ENCODE measurements around the gene PCBP3. TPM values are rescaled to one million over a fixed set of nuclear protein-coding genes. Genes with fewer than 3 reads are reported as not detected.

PCBP3 gene
- total RNA-seq, 1 experiment from 2014 or later = 1.4 TPM

DNA sequence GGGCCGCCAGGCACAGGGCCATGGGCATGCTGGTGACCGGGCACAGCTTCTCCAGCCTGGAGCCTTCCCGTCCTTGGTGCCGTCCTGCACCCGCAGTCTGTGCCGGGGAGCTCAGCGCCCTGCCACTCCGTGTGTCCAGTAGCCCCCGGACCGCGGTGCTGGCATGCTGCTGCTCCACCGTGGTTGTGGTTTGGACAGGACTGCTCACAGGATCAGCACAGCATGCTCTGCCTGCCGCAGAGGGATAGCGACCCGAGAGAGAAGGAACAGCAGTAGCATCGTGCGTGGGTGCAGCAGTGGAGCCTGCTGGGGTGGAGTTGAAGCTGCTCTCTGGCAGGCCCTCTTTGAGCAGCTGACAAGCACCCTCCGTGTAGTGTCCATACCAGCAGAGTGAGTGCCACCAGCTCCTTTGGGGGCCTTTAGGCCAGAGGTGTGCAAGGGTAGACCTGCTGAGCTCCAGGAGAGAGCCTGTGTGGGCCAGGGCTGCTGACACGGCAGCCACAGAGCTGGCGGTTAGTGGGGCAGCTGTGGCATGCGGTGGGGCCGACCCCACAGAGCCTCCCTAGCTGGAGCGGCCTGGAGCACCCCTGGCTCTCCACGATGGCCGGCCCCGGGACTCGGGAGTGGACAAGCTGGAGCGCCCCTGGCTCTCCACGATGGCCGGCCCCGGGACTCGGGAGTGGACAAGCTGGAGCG, 6.4 kb upstream of the PCBP3 start:
- TF ChIP-seq, protein P1, sequence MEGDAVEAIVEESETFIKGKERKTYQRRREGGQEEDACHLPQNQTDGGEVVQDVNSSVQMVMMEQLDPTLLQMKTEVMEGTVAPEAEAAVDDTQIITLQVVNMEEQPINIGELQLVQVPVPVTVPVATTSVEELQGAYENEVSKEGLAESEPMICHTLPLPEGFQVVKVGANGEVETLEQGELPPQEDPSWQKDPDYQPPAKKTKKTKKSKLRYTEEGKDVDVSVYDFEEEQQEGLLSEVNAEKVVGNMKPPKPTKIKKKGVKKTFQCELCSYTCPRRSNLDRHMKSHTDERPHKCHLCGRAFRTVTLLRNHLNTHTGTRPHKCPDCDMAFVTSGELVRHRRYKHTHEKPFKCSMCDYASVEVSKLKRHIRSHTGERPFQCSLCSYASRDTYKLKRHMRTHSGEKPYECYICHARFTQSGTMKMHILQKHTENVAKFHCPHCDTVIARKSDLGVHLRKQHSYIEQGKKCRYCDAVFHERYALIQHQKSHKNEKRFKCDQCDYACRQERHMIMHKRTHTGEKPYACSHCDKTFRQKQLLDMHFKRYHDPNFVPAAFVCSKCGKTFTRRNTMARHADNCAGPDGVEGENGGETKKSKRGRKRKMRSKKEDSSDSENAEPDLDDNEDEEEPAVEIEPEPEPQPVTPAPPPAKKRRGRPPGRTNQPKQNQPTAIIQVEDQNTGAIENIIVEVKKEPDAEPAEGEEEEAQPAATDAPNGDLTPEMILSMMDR (IDR thresholded peaks at IDR 0.05; ENCODE audit: unreplicated experiment) = no peak
- intact Hi-C loops (cut with micrococcal nuclease; ENCODE audit: unreplicated experiment) = no loop called here

DNA sequence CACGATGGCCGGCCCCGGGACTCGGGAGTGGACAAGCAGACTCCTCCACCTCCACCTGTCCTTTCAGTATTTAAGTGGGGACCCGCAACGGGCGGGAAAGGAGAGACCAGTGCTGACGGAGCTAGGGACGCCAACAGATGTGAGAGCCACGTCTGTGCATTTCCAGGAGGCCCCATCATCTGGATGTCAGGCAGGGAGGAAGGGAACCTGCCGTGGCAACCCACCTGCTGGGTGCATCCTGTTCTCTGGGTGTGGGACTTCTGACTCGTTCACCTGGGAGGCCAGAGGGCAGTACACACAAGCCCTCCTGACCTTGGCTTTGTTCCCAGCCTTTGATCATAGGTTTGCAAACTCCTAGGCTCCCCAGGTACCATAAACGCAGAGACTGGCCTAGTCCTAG, 5.6 kb upstream of the PCBP3 start:
- H3K4me3 Mint-ChIP-seq (ENCODE audit: low read depth, unreplicated experiment) = no peak overlapping the region
- no peaks in the 10 kb centered on the region for H3K4me1 Mint-ChIP-seq (ENCODE audit: low read depth, unreplicated experiment)
- BruUV-seq (replicated peaks) = no TSS peak
- H3K36me3 Mint-ChIP-seq (ENCODE audit: insufficient read depth, unreplicated experiment) = no peaks in the 10 kb centered on the region
- DNase-seq = no peak
- TF ChIP-seq, protein P1 (IDR thresholded peaks at IDR 0.05; ENCODE audit: unreplicated experiment) = no peak
- intact Hi-C loops (cut with micrococcal nuclease; ENCODE audit: unreplicated experiment) = no loop called here
- peaks cover 10% of the 10 kb centered on the region for H3K27me3 Mint-ChIP-seq (ENCODE audit: unreplicated experiment)
- H3K27ac Mint-ChIP-seq (ENCODE audit: unreplicated experiment) = no peak overlapping the region
- no peaks in the 10 kb centered on the region for H3K9me3 Mint-ChIP-seq (ENCODE audit: low read depth, unreplicated experiment)
- CTCF ChIA-PET = no interaction called here

More for the DNA sequence above, 6.4 kb upstream of the PCBP3 start:
- Mint-ChIP-seq H3K27ac (ENCODE audit: unreplicated experiment) (no peak overlapping the region), H3K4me3 (ENCODE audit: low read depth, unreplicated experiment) (no peak overlapping the region), H3K27me3 (ENCODE audit: unreplicated experiment) (peaks cover 10% of the 10 kb centered on the region), H3K9me3 (ENCODE audit: low read depth, unreplicated experiment) (no peaks in the 10 kb centered on the region), H3K36me3 (ENCODE audit: insufficient read depth, unreplicated experiment) (no peaks in the 10 kb centered on the region), H3K4me1 (ENCODE audit: low read depth, unreplicated experiment) (no peaks in the 10 kb centered on the region)
- no TSS peak for BruUV-seq (replicated peaks)
- DNase-seq = no peak
- CTCF ChIA-PET = no interaction called here

DNA sequence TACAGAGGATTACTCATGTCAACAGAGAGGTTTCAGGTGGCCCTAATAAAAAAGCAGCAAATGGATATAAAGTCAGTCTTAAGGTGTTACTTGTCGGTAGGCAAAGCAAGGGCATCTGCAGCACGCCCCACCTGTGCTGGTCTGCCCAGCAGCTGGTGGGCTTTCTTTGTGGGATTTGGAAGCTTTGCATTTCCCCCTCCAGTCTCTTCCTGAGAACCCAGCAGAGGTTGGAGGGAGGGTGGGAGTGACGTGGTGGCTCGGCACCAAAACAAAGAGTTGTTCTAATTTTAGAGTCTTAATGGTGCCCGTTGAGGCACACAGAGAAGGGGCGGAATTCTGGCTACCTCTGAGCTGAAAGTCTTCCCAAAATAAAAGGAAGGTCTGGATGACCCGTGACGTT, 4.8 kb upstream of the PCBP3 start:
- TF ChIP-seq, protein P1 (IDR thresholded peaks at IDR 0.05; ENCODE audit: unreplicated experiment) = no peak
- Mint-ChIP-seq H3K36me3 (ENCODE audit: insufficient read depth, unreplicated experiment) (no peaks in the 10 kb centered on the region), H3K27me3 (ENCODE audit: unreplicated experiment) (peaks cover 10% of the 10 kb centered on the region), H3K27ac (ENCODE audit: unreplicated experiment) (no peak overlapping the region), H3K4me3 (ENCODE audit: low read depth, unreplicated experiment) (no peak overlapping the region), H3K9me3 (ENCODE audit: low read depth, unreplicated experiment) (no peaks in the 10 kb centered on the region), H3K4me1 (ENCODE audit: low read depth, unreplicated experiment) (no peaks in the 10 kb centered on the region)
- no TSS peak for BruUV-seq (replicated peaks)
- intact Hi-C loops (cut with micrococcal nuclease; ENCODE audit: unreplicated experiment) = no loop called here
- no peak for DNase-seq
- CTCF ChIA-PET = no interaction called here

DNA sequence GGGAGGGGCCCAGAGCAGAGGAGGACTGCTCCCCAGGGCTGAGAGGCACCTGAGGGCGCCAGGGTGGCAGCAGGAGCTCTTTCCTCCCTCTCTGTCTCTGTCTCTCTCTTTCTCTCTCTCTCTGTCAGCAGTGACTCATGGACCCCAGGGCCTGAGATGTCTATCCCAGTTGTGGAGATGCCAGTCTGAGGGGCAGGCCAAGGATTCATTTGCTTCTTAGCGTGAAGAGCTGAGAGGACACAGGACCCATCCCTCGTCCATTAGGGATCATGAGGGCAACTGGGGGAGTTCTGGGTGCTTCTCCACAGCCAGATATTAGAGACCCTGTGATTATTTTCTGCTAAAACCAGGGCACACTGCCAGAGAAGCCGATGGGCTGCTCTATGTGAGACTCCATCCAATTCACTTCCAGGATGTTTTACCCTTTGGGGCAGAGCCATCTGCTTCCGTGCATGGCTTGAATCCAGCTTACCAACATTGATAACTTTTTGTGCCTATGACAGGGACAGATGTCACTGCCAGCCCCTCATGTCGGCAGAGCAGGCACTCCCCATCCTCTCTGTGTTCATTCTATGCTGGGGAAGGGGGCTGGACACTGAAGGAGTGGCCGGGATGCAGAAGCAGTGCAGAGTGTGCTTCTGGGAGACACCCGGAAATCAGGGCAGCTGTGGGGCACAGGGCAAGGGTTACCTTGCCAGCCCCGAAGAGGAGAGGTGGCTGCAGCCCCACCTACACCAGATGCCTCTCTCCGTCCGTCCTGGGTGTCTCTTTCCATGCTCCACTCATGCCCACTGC, 4.1 kb upstream of the PCBP3 start:
- Mint-ChIP-seq H3K27ac (ENCODE audit: unreplicated experiment) (no peak overlapping the region), H3K27me3 (ENCODE audit: unreplicated experiment) (peaks cover 10% of the 10 kb centered on the region), H3K4me1 (ENCODE audit: low read depth, unreplicated experiment) (no peaks in the 10 kb centered on the region), H3K9me3 (ENCODE audit: low read depth, unreplicated experiment) (no peaks in the 10 kb centered on the region), H3K36me3 (ENCODE audit: insufficient read depth, unreplicated experiment) (no peaks in the 10 kb centered on the region), H3K4me3 (ENCODE audit: low read depth, unreplicated experiment) (no peak overlapping the region)
- CTCF ChIA-PET = interaction anchor here (0.6 kb wide), 1 partner anchor 93 kb away, joined by 3 read pairs; no protein-coding TSS in a partner anchor
- no peak for DNase-seq
- no TSS peak for BruUV-seq (replicated peaks)
- TF ChIP-seq, protein P1 (IDR thresholded peaks at IDR 0.05; ENCODE audit: unreplicated experiment) = no peak
- intact Hi-C loops (cut with micrococcal nuclease; ENCODE audit: unreplicated experiment) = no loop called here
